ENCODE results near the gene C1QB. TPM values are rescaled to one million over a fixed set of nuclear protein-coding genes. Genes with fewer than 3 reads are reported as not detected.

The C1QB gene
- total and polyA plus RNA-seq, 11 donors, result 16.6 to 667 (median 77.4) TPM

- peaks cover 0 to 41% (median 13%) of the 10 kb centered on the region in 9 donors for H3K27me3 ChIP-seq
Observed at GRCh38 chr1:22709227-22709626, 56.2 kb downstream of the C1QB start.

GRCh38 chr1:22709891-22710700 is 57.1 kb downstream of the C1QB start:
- 5 to 7% (median 6%) methylated on average over 24 to 50 of the region's 50 CpGs for WGBS, 4 donors
- Histone ChIP-seq H3K27me3 (peaks cover 0 to 41% (median 13%) of the 10 kb centered on the region in 9 donors), H3K4me1 (peaks cover 0 to 32% (median 4%) of the 10 kb centered on the region in 12 donors), H3K4me3 (peak overlapping the region in 11 of 12 donors; percentile 24 to 58 (median 43)), H3K9me3 (no peaks in the 10 kb centered on the region), H3K27ac (peak overlapping the region in 1 of 12 donors; percentile 42), H3K36me3 (no peaks in the 10 kb centered on the region)
- intact Hi-C loops (cut with DNase I), result loop anchor here in 4 of 10 donors (2.0 to 10.0 kb wide), 2 partner anchors 215 to 219 kb away; no protein-coding TSS in a partner anchor
- ATAC-seq, result peak in 3 of 4 donors; percentile 35 to 57 (median 43)
- TF ChIP-seq POLR2A (IDR thresholded peaks at IDR 0.05), result no peak
- TF ChIP-seq, protein P1, sequence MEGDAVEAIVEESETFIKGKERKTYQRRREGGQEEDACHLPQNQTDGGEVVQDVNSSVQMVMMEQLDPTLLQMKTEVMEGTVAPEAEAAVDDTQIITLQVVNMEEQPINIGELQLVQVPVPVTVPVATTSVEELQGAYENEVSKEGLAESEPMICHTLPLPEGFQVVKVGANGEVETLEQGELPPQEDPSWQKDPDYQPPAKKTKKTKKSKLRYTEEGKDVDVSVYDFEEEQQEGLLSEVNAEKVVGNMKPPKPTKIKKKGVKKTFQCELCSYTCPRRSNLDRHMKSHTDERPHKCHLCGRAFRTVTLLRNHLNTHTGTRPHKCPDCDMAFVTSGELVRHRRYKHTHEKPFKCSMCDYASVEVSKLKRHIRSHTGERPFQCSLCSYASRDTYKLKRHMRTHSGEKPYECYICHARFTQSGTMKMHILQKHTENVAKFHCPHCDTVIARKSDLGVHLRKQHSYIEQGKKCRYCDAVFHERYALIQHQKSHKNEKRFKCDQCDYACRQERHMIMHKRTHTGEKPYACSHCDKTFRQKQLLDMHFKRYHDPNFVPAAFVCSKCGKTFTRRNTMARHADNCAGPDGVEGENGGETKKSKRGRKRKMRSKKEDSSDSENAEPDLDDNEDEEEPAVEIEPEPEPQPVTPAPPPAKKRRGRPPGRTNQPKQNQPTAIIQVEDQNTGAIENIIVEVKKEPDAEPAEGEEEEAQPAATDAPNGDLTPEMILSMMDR (IDR thresholded peaks at IDR 0.05), result no peak
- peak; percentile 34 to 76 (median 57) for DNase-seq

More at GRCh38 chr1:22709227-22709626, 56.2 kb downstream of the C1QB start:
- ATAC-seq, result no peak
- 60 to 79% (median 71%) methylated on average over 3 of the region's 3 CpGs for WGBS, 4 donors
- DNase-seq, result no peak
- TF ChIP-seq POLR2A (IDR thresholded peaks at IDR 0.05), result no peak
- TF ChIP-seq, protein P1 (IDR thresholded peaks at IDR 0.05), result no peak
- Histone ChIP-seq H3K27ac (no peak overlapping the region), H3K4me3 (no peak overlapping the region), H3K4me1 (peaks cover 0 to 32% (median 4%) of the 10 kb centered on the region in 12 donors), H3K9me3 (no peaks in the 10 kb centered on the region), H3K36me3 (no peaks in the 10 kb centered on the region)
- intact Hi-C loops (cut with DNase I), result loop anchor here in 4 of 10 donors (2.0 to 10.0 kb wide), 2 partner anchors 216 to 220 kb away; no protein-coding TSS in a partner anchor

DNA sequence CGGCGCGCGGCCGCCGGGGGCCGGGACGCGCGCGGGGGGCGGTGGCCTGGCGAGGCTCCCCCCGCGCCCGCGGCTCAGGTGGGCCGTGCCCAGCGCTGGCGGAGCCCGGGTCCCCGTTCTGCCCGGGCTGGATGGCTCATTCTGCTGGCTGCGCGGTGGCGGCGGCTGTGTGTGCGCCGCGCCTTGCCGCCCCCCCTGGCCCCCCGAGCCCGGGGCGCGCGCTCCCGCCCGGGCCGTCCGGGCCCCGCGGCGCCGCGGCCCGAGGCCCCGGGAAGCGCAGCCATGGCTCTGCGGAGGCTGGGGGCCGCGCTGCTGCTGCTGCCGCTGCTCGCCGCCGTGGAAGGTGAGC is 57.6 kb downstream of the C1QB start, which contains the start of gene EPHB2:
Gene EPHB2 (plus strand): TSS at position 139 of the 349 bp plus-strand sequence. CDS start 144 bp downstream, at position 283.
- peak within 1 kb of the TSS; percentile 24 to 59 (median 46) for H3K4me3 ChIP-seq
- TF ChIP-seq, protein P1 (IDR thresholded peaks at IDR 0.05), result no peak
- TF ChIP-seq POLR2A (IDR thresholded peaks at IDR 0.05), result no peak
- intact Hi-C loops (cut with DNase I), result no loop called here
- WGBS, 4 donors, result 0 to 1% (median 1%) methylated on average over 33 to 55 of the region's 55 CpGs; no CpG with 5 or more reads in 1 of the 4 donors
- DNase-seq (peak in 3 of 5 donors; percentile 61 to 74 (median 61)), ATAC-seq (peak in 3 of 4 donors; percentile 41 to 49 (median 42))
- no peaks in the 10 kb centered on the region for H3K36me3 ChIP-seq
- peak within 1 kb of the TSS in 1 of 12 donors; percentile 42 for H3K27ac ChIP-seq
- H3K9me3 ChIP-seq, result no peaks in the 10 kb centered on the region
- H3K4me1 ChIP-seq, result peaks cover 0 to 32% (median 4%) of the 10 kb centered on the region in 12 donors
- peaks cover 0 to 41% (median 13%) of the 10 kb centered on the region in 9 donors for H3K27me3 ChIP-seq

GRCh38 chr1:22711071-22711470 is 58.0 kb downstream of the C1QB start:
- no peak for TF ChIP-seq POLR2A (IDR thresholded peaks at IDR 0.05)
- TF ChIP-seq, protein P1 (IDR thresholded peaks at IDR 0.05), result no peak
- Histone ChIP-seq H3K36me3 (no peaks in the 10 kb centered on the region), H3K4me3 (peak overlapping the region; percentile 18 to 59 (median 46)), H3K9me3 (no peaks in the 10 kb centered on the region), H3K27ac (no peak overlapping the region), H3K27me3 (peaks cover 0 to 41% (median 13%) of the 10 kb centered on the region in 9 donors), H3K4me1 (peaks cover 0 to 32% (median 4%) of the 10 kb centered on the region in 12 donors)
- DNase-seq (no peak), ATAC-seq (no peak)
- WGBS, 4 donors, result 0 to 1% (median 1%) methylated on average over 24 to 60 of the region's 60 CpGs; no CpG with 5 or more reads in 1 of the 4 donors
- intact Hi-C loops (cut with DNase I), result no loop called here

Data from heart left ventricle (tissue), 16 donors.